Germinal center (tissue), 1 donor: Measurements from ENCODE around the gene HRH3.

Experiments used
- DNase-seq: peaks from one replicate; pipeline ENCODE4 v3.0.0; 2012; ENCODE audit warnings: mixed read lengths, low spot score

The HRH3 gene

GRCh38 chr20:62215020-62215990 is 4.8 kb downstream of the HRH3 start:
- DNase-seq, result no peak

GRCh38 chr20:62214067-62214466 is 6.0 kb downstream of the HRH3 start:
- DNase-seq, result no peak

- DNase-seq, result no peak
Measured at GRCh38 chr20:62212299-62212698, 7.8 kb downstream of the HRH3 start.

GRCh38 chr20:62211769-62212288 is 8.2 kb downstream of the HRH3 start:
- no peak for DNase-seq

GRCh38 chr20:62211216-62211615 is 8.9 kb downstream of the HRH3 start:
- DNase-seq, result no peak

GRCh38 chr20:62210496-62210855 is 9.6 kb downstream of the HRH3 start:
- no peak for DNase-seq

GRCh38 chr20:62209850-62210495 is 10.1 kb downstream of the HRH3 start:
- no peak for DNase-seq

GRCh38 chr20:62208795-62209755 is 11.0 kb downstream of the HRH3 start:
- DNase-seq, result no peak

GRCh38 chr20:62208061-62208794 is 11.8 kb downstream of the HRH3 start:
- DNase-seq, result no peak

GRCh38 chr20:62206388-62206775 is 13.7 kb downstream of the HRH3 start:
- no peak for DNase-seq

GRCh38 chr20:62205618-62206387 is 14.3 kb downstream of the HRH3 start:
- DNase-seq, result no peak

- no peak for DNase-seq
Measured at GRCh38 chr20:62203378-62204030, 16.6 kb downstream of the HRH3 start.

GRCh38 chr20:62202676-62203377 is 17.3 kb downstream of the HRH3 start:
- DNase-seq, result no peak

GRCh38 chr20:62202083-62202395 is 18.0 kb downstream of the HRH3 start:
- no peak for DNase-seq

GRCh38 chr20:62201173-62202082 is 18.6 kb downstream of the HRH3 start:
- peak; percentile 49 for DNase-seq

- no peak for DNase-seq
Measured at GRCh38 chr20:62200491-62201172, 19.4 kb downstream of the HRH3 start.

- DNase-seq, result no peak
Measured at GRCh38 chr20:62198931-62199330, 21.1 kb downstream of the HRH3 start.

- no peak for DNase-seq
Measured at GRCh38 chr20:62198496-62198895, 21.6 kb downstream of the HRH3 start.
